OCI-LY1 (cell line): ENCODE data around the gene HSFX3.
"Not testable (repeated sequence)": the region's sequence is repeated elsewhere in the genome, so short reads cannot be mapped to it uniquely, and the experiment has no call there.

Source experiments
- H2AFZ ChIP-seq: fragments of 200-600 bp; sonication (generic), shearing (Covaris generic); 2 replicates; pipeline ENCODE4 v1.6.0; 2014; ENCODE audit warnings: antibody characterized with exemption, mild to moderate bottlenecking, low read length
- H3F3A ChIP-seq: fragments of 200-600 bp; sonication (generic), shearing (Covaris generic); 2 replicates; pipeline ENCODE4 v1.6.0; 2014; ENCODE audit warnings: mild to moderate bottlenecking, antibody characterized with exemption, low read length, moderate library complexity; ENCODE audit not compliant: insufficient read depth
- H3K27ac ChIP-seq: fragments of 200-600 bp; sonication (generic); 2 replicates; pipeline ENCODE4 v1.5.1; 2014; ENCODE audit warnings: low read length, mixed run types, mild to moderate bottlenecking, low read depth; ENCODE audit not compliant: poor library complexity, severe bottlenecking
- H3K27me3 ChIP-seq: fragments of 200-600 bp; sonication (generic); 2 replicates; pipeline ENCODE4 v1.6.0; 2014; ENCODE audit warnings: antibody characterized with exemption, mild to moderate bottlenecking, low read length, moderate library complexity; ENCODE audit not compliant: insufficient read depth
- H3K36me3 ChIP-seq: fragments of 200-600 bp; sonication (generic); 2 replicates; pipeline ENCODE4 v1.6.1; 2014; ENCODE audit warnings: mild to moderate bottlenecking, antibody characterized with exemption, low read length, moderate library complexity, mixed read lengths; ENCODE audit not compliant: insufficient read depth
- H3K4me1 ChIP-seq: fragments of 200-600 bp; sonication (generic); 2 replicates; pipeline ENCODE4 v1.5.1; 2014; ENCODE audit warnings: mild to moderate bottlenecking, low read length, moderate library complexity; ENCODE audit not compliant: insufficient read depth, severe bottlenecking
- H3K4me2 ChIP-seq: fragments of 200-600 bp; sonication (generic), shearing (Covaris generic); 2 replicates; pipeline ENCODE4 v1.6.1; 2014; ENCODE audit warnings: low read length
- H3K4me3 ChIP-seq: fragments of 200-600 bp; sonication (generic); 2 replicates; pipeline ENCODE4 v1.5.1; 2014; ENCODE audit warnings: low read length, low read depth, mild to moderate bottlenecking, mixed read lengths; ENCODE audit not compliant: poor library complexity, severe bottlenecking
- H3K79me2 ChIP-seq: fragments of 200-600 bp; shearing (Covaris generic); 2 replicates; pipeline ENCODE4 v1.6.1; 2016; ENCODE audit warnings: mixed run types, low read length, mixed read lengths; ENCODE audit not compliant: insufficient read depth
- H3K9ac ChIP-seq: fragments of 200-600 bp; sonication (generic), shearing (Covaris generic); 2 replicates; pipeline ENCODE4 v1.6.1; 2014; ENCODE audit warnings: mild to moderate bottlenecking, low read length, mixed read lengths
- H3K9me2 ChIP-seq: fragments of 200-600 bp; sonication (generic), shearing (Covaris generic); 2 replicates; pipeline ENCODE4 v1.6.1; 2014; ENCODE audit warnings: low read depth, mild to moderate bottlenecking, low read length, mixed read lengths
- H3K9me3 ChIP-seq: fragments of 200-600 bp; shearing (Covaris generic); 2 replicates; pipeline ENCODE4 v1.6.1; 2014; ENCODE audit warnings: low read length, mixed read lengths
- H4K20me1 ChIP-seq: fragments of 200-600 bp; sonication (generic), shearing (Covaris generic); 2 replicates; pipeline ENCODE4 v1.6.0; 2016; ENCODE audit warnings: mild to moderate bottlenecking, low read length; ENCODE audit not compliant: insufficient read depth
- CTCF ChIP-seq: fragments of 200-600 bp; sonication (generic), shearing (Covaris generic); IDR thresholded peaks from 2 replicates; pipeline ENCODE4 v1.5.1; 2017; ENCODE audit warnings: mild to moderate bottlenecking, antibody characterized with exemption, low read length, moderate library complexity, mixed read lengths
- EZH2 ChIP-seq: fragments of 200-600 bp; sonication (generic), shearing (Covaris generic); IDR thresholded peaks from 2 replicates; pipeline ENCODE4 v1.8.0; 2017; ENCODE audit warnings: borderline replicate concordance, mixed run types, mild to moderate bottlenecking, antibody characterized with exemption, low read length, moderate library complexity, mixed read lengths

HSFX3 gene

GRCh38 chrX:149540131-149540620 lies 9.5 kb downstream of the HSFX3 start:
- Histone ChIP-seq H3K9me3 (no peaks in the 10 kb centered on the region), H3K79me2 (no peaks in the 10 kb centered on the region), H3K4me2 (peak overlapping the region; percentile 70), H3K4me3 (peak overlapping the region; percentile 97), H3F3A (no peaks in the 10 kb centered on the region), H4K20me1 (no peaks in the 10 kb centered on the region), H3K4me1 (peaks cover 11% of the 10 kb centered on the region), H2AFZ (no peak overlapping the region), H3K36me3 (no peaks in the 10 kb centered on the region), H3K9ac (peak overlapping the region; percentile 92), H3K9me2 (no peaks in the 10 kb centered on the region), H3K27ac (peak overlapping the region; percentile 93), H3K27me3 (no peaks in the 10 kb centered on the region)
- TF ChIP-seq CTCF (no peak), EZH2 (no peak)

GRCh38 chrX:149539283-149540130 lies 10.2 kb downstream of the HSFX3 start:
- no peaks in the 10 kb centered on the region for H3K27me3 ChIP-seq
- no peaks in the 10 kb centered on the region for H3K9me3 ChIP-seq
- no peaks in the 10 kb centered on the region for H3K79me2 ChIP-seq
- peak overlapping the region; percentile 62 for H3K27ac ChIP-seq
- H4K20me1 ChIP-seq = no peaks in the 10 kb centered on the region
- H3F3A ChIP-seq = no peaks in the 10 kb centered on the region
- H2AFZ ChIP-seq = no peak overlapping the region
- peak overlapping the region; percentile 54; the same call in 1 of the 2 replicates for H3K9ac ChIP-seq
- TF ChIP-seq EZH2 = no peak
- no peak for TF ChIP-seq CTCF
- peak overlapping the region; percentile 70 for H3K4me3 ChIP-seq
- H3K36me3 ChIP-seq = no peaks in the 10 kb centered on the region
- peaks cover 11% of the 10 kb centered on the region for H3K4me1 ChIP-seq
- H3K9me2 ChIP-seq = no peaks in the 10 kb centered on the region
- peak overlapping the region; percentile 73 for H3K4me2 ChIP-seq

- not testable (repeated sequence) for H3K79me2 ChIP-seq, H3K4me2 ChIP-seq, H2AFZ ChIP-seq
These were observed 12.2 kb downstream of the HSFX3 start for GRCh38 chrX:149537474-149537873.

GRCh38 chrX:149534926-149535602 lies 14.7 kb downstream of the HSFX3 start:
- not testable (repeated sequence) for H3K4me1 ChIP-seq, H3K4me3 ChIP-seq, H3K9me3 ChIP-seq, H3K79me2 ChIP-seq, H3K9ac ChIP-seq, H3K4me2 ChIP-seq, H3K36me3 ChIP-seq, H2AFZ ChIP-seq, H3K27me3 ChIP-seq, H3K9me2 ChIP-seq, H3K27ac ChIP-seq, H3F3A ChIP-seq, H4K20me1 ChIP-seq

More at GRCh38 chrX:149537474-149537873, 12.2 kb downstream of the HSFX3 start:
- H3K9me3 ChIP-seq, H3K27me3 ChIP-seq, H3F3A ChIP-seq, H3K27ac ChIP-seq, H3K9ac ChIP-seq, H3K9me2 ChIP-seq, H4K20me1 ChIP-seq, H3K4me3 ChIP-seq, H3K36me3 ChIP-seq: not testable (repeated sequence)
- H3K4me1 ChIP-seq = peaks cover 11% of the 10 kb centered on the region

- not testable (repeated sequence) for H4K20me1 ChIP-seq, H3K36me3 ChIP-seq, H3K9me3 ChIP-seq, H3K27ac ChIP-seq, H3F3A ChIP-seq, H3K9me2 ChIP-seq, H3K4me2 ChIP-seq, H3K4me1 ChIP-seq, H3K4me3 ChIP-seq, H3K79me2 ChIP-seq, H2AFZ ChIP-seq, H3K9ac ChIP-seq, H3K27me3 ChIP-seq
These were observed 15.7 kb downstream of the HSFX3 start for GRCh38 chrX:149533999-149534398.

GRCh38 chrX:149532868-149533267 lies 16.9 kb downstream of the HSFX3 start:
- H3K4me3 ChIP-seq, H3F3A ChIP-seq, H3K9me2 ChIP-seq, H3K36me3 ChIP-seq, H3K9ac ChIP-seq, H3K4me1 ChIP-seq, H2AFZ ChIP-seq, H3K9me3 ChIP-seq, H3K4me2 ChIP-seq, H4K20me1 ChIP-seq, H3K27me3 ChIP-seq, H3K79me2 ChIP-seq, H3K27ac ChIP-seq: not testable (repeated sequence)
